GM12865 (cell line): Measurements from ENCODE around the gene ADRM1.

Experiments used
- DNase-seq: peaks from one replicate; pipeline ENCODE4 v3.0.0; 2010; ENCODE audit warnings: low read depth
- H3K4me3 ChIP-seq: 2 replicates; pipeline ENCODE4 v1.5.1; 2011; ENCODE audit warnings: mild to moderate bottlenecking, low read depth, low read length, control low read depth
- CTCF ChIP-seq: IDR thresholded peaks from 2 replicates; pipeline ENCODE4 v1.5.1; 2011; ENCODE audit warnings: low read length, control low read depth, low read depth, inconsistent platforms; ENCODE audit not compliant: insufficient read depth; ENCODE audit errors: missing control alignments

Gene ADRM1

GRCh38 chr20:62315773-62316172, 13.0 kb downstream of the ADRM1 start:
- TF ChIP-seq CTCF, result no peak
- no peak for DNase-seq
- no peak overlapping the region for H3K4me3 ChIP-seq

GRCh38 chr20:62316331-62317166, 13.8 kb downstream of the ADRM1 start:
- H3K4me3 ChIP-seq, result no peak overlapping the region

DNA sequence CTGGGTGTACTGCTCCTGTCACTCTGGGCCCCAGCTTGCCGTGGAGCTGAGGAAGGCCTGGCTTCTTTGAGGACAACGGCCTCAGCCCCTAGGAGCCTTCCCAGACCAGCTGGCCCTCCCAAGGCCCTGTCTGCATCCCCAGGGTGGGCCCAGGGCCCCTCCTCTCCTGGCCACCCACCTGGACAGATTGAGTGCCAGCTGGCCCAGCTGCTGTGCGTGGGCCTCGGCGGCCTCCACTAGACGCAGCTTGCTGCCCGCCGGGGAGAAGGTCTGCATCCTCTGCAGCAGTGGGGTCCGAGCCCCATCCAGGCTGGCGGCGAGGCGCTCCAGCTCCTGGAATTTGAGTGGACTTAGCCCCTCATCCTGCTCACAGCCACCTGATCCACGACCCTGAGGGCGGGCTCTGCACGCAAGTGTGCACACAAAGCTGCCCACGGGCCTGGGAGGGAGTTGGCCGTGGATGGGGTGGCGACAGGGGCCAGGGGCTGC, 14.4 kb downstream of the ADRM1 start:
- H3K4me3 ChIP-seq, result no peak overlapping the region
- no peak for TF ChIP-seq CTCF
- no peak for DNase-seq

More at GRCh38 chr20:62316331-62317166, 13.8 kb downstream of the ADRM1 start:
- TF ChIP-seq CTCF, result no peak
- DNase-seq, result no peak

GRCh38 chr20:62318400-62319345, 15.9 kb downstream of the ADRM1 start:
- no peak for DNase-seq
- H3K4me3 ChIP-seq, result no peak overlapping the region
- no peak for TF ChIP-seq CTCF

DNA sequence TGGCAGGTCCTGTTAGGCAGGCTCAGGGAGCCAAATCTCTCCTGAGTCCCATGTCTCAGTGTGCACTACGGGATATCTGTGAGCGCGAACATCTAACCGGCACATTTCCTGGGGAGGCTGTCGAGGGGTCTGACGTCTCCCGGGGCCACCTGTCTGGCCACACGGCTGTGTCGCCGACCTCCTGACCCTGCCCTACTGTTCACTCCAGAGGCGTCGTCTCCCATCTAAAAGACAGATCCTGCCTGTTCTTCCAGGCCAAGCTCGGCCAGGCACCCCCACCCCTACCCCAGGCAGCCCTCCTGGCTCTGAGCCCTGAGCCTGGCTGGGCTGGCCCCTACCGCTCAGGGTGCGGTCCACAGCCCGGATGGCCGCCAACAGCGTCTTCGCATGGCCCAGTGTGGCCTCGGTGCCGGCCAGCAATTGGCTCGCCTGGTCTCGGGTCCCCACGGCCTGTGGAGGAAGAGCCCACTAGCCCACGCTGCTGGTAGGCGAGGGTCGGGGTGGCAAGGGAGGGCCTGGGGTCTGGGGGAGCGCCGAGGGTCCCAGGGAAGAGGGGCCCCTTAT, 16.6 kb downstream of the ADRM1 start:
- TF ChIP-seq CTCF, result no peak
- DNase-seq, result no peak
- no peak overlapping the region for H3K4me3 ChIP-seq

GRCh38 chr20:62320581-62321354, 18.0 kb downstream of the ADRM1 start:
- no peak for TF ChIP-seq CTCF
- H3K4me3 ChIP-seq, result no peak overlapping the region
- peak; percentile 52 for DNase-seq
